IPS-18a (cell line): Measurements from ENCODE around the gene KCTD5.

Experiments
- H3K27ac ChIP-seq: one replicate; pipeline ENCODE4 v1.5.1; 2013; ENCODE audit warnings: low read length
- H3K27me3 ChIP-seq: one replicate; pipeline ENCODE4 v1.6.1; 2013; ENCODE audit warnings: mild to moderate bottlenecking, low read length; ENCODE audit not compliant: control insufficient read depth, insufficient read depth
- H3K36me3 ChIP-seq: one replicate; pipeline ENCODE4 v1.6.1; 2013; ENCODE audit warnings: low read depth, low read length; ENCODE audit not compliant: control insufficient read depth
- H3K4me1 ChIP-seq: one replicate; pipeline ENCODE4 v1.6.1; 2013; ENCODE audit warnings: low read depth, low read length; ENCODE audit not compliant: control insufficient read depth
- H3K4me3 ChIP-seq: one replicate; pipeline ENCODE4 v1.5.1; 2013; ENCODE audit warnings: low read length
- H3K9ac ChIP-seq: one replicate; pipeline ENCODE4 v1.6.1; 2013; ENCODE audit warnings: mild to moderate bottlenecking, low read length, moderate library complexity
- H3K9me3 ChIP-seq: one replicate; pipeline ENCODE4 v1.6.1; 2013; ENCODE audit warnings: low read depth, low read length; ENCODE audit not compliant: control insufficient read depth

The KCTD5 gene

GRCh38 chr16:2701272-2701671 lies 18.9 kb downstream of the KCTD5 start:
- Histone ChIP-seq H3K4me1 (no peaks in the 10 kb centered on the region), H3K27ac (no peak overlapping the region), H3K9ac (no peak overlapping the region), H3K36me3 (peaks cover 22% of the 10 kb centered on the region), H3K4me3 (no peak overlapping the region), H3K27me3 (no peaks in the 10 kb centered on the region), H3K9me3 (no peaks in the 10 kb centered on the region)

- Histone ChIP-seq H3K9me3 (no peaks in the 10 kb centered on the region), H3K27ac (no peak overlapping the region), H3K9ac (no peak overlapping the region), H3K36me3 (peaks cover 22% of the 10 kb centered on the region), H3K4me1 (no peaks in the 10 kb centered on the region), H3K27me3 (no peaks in the 10 kb centered on the region), H3K4me3 (no peak overlapping the region)
These were observed 19.6 kb downstream of the KCTD5 start for GRCh38 chr16:2701713-2702437.

GRCh38 chr16:2702438-2702825 lies 20.1 kb downstream of the KCTD5 start:
- no peak overlapping the region for H3K27ac ChIP-seq
- peaks cover 22% of the 10 kb centered on the region for H3K36me3 ChIP-seq
- H3K4me1 ChIP-seq, result no peaks in the 10 kb centered on the region
- no peaks in the 10 kb centered on the region for H3K27me3 ChIP-seq
- H3K9ac ChIP-seq, result no peak overlapping the region
- H3K9me3 ChIP-seq, result no peaks in the 10 kb centered on the region
- H3K4me3 ChIP-seq, result no peak overlapping the region

- H3K27ac ChIP-seq, result no peak overlapping the region
- no peak overlapping the region for H3K4me3 ChIP-seq
- no peak overlapping the region for H3K9ac ChIP-seq
- no peaks in the 10 kb centered on the region for H3K9me3 ChIP-seq
- H3K36me3 ChIP-seq, result peaks cover 20% of the 10 kb centered on the region
- H3K4me1 ChIP-seq, result no peaks in the 10 kb centered on the region
- H3K27me3 ChIP-seq, result no peaks in the 10 kb centered on the region
These were observed 20.8 kb downstream of the KCTD5 start for GRCh38 chr16:2702871-2703745.

- Histone ChIP-seq H3K27ac (no peak overlapping the region), H3K4me1 (no peaks in the 10 kb centered on the region), H3K27me3 (no peaks in the 10 kb centered on the region), H3K9ac (no peak overlapping the region), H3K9me3 (no peaks in the 10 kb centered on the region), H3K36me3 (peaks cover 21% of the 10 kb centered on the region), H3K4me3 (no peak overlapping the region)
These were observed 22.1 kb downstream of the KCTD5 start for GRCh38 chr16:2704166-2704982.

GRCh38 chr16:2704983-2705275 lies 22.6 kb downstream of the KCTD5 start:
- Histone ChIP-seq H3K36me3 (peaks cover 21% of the 10 kb centered on the region), H3K9ac (no peak overlapping the region), H3K4me3 (no peak overlapping the region), H3K4me1 (no peaks in the 10 kb centered on the region), H3K27ac (no peak overlapping the region), H3K9me3 (no peaks in the 10 kb centered on the region), H3K27me3 (no peaks in the 10 kb centered on the region)

- Histone ChIP-seq H3K36me3 (peaks cover 21% of the 10 kb centered on the region), H3K9ac (no peak overlapping the region), H3K4me1 (no peaks in the 10 kb centered on the region), H3K27ac (no peak overlapping the region), H3K9me3 (no peaks in the 10 kb centered on the region), H3K27me3 (no peaks in the 10 kb centered on the region), H3K4me3 (no peak overlapping the region)
These were observed 23.0 kb downstream of the KCTD5 start for GRCh38 chr16:2705351-2705750.

- Histone ChIP-seq H3K27ac (no peak overlapping the region), H3K9me3 (no peaks in the 10 kb centered on the region), H3K4me1 (no peaks in the 10 kb centered on the region), H3K9ac (no peak overlapping the region), H3K36me3 (peaks cover 21% of the 10 kb centered on the region), H3K27me3 (no peaks in the 10 kb centered on the region), H3K4me3 (no peak overlapping the region)
These were observed 23.8 kb downstream of the KCTD5 start for GRCh38 chr16:2706085-2706484.

GRCh38 chr16:2706611-2707311 lies 24.4 kb downstream of the KCTD5 start:
- Histone ChIP-seq H3K9ac (no peak overlapping the region), H3K9me3 (no peaks in the 10 kb centered on the region), H3K4me1 (no peaks in the 10 kb centered on the region), H3K36me3 (peaks cover 21% of the 10 kb centered on the region), H3K27me3 (no peaks in the 10 kb centered on the region), H3K27ac (no peak overlapping the region), H3K4me3 (no peak overlapping the region)

- peaks cover 17% of the 10 kb centered on the region for H3K36me3 ChIP-seq
- no peak overlapping the region for H3K4me3 ChIP-seq
- H3K27ac ChIP-seq, result no peak overlapping the region
- no peaks in the 10 kb centered on the region for H3K27me3 ChIP-seq
- H3K9ac ChIP-seq, result no peak overlapping the region
- H3K9me3 ChIP-seq, result no peaks in the 10 kb centered on the region
- H3K4me1 ChIP-seq, result no peaks in the 10 kb centered on the region
These were observed 25.3 kb downstream of the KCTD5 start for GRCh38 chr16:2707368-2708289.
